Lower leg skin (tissue), 3 donors: ENCODE measurements around the gene GNG12.

Source experiments
- CTCF ChIP-seq, 3 donors: fragments of 450-650 bp; IDR thresholded peaks; one replicate each; pipeline ENCODE4 v1.5.1; 2016; ENCODE audit warnings: antibody characterized with exemption in 3 of 3, mild to moderate bottlenecking in 3 of 3, moderate library complexity in 2 of 3
- POLR2A ChIP-seq, 2 donors: fragments of 450-650 bp; IDR thresholded peaks; one replicate each; pipeline ENCODE4 v1.6.1; 2016 to 2017; ENCODE audit warnings: antibody characterized with exemption in 2 of 2, mild to moderate bottlenecking in 1 of 2, moderate library complexity in 1 of 2

GRCh38 chr1:67739361-67739760, 93.9 kb downstream of the GNG12 start:
- TF ChIP-seq CTCF (IDR thresholded peaks at IDR 0.05) (no peak), POLR2A (IDR thresholded peaks at IDR 0.05) (no peak)
